CD14-positive monocyte (primary cell): ENCODE data around the gene AZIN2. TPM values are rescaled to one million over a fixed set of nuclear protein-coding genes. Genes with fewer than 3 reads are reported as not detected.

Source experiments
- DNase-seq, 3 donors: peaks; one replicate each; pipeline ENCODE4 v3.0.0-alpha.2; 2011 to 2022
- H2AFZ ChIP-seq: 2 replicates; pipeline ENCODE4 v1.6.0; 2012; ENCODE audit warnings: mild to moderate bottlenecking, low read depth, low read length, inconsistent platforms; ENCODE audit not compliant: insufficient read depth, poor library complexity, severe bottlenecking
- H3K27ac ChIP-seq, 2 donors: 1 replicate in 1 of 2; 2 replicates in 1 of 2; pipeline ENCODE4 v1.5.1; 2012 to 2013; ENCODE audit warnings: low read length in 2 of 2, control low read depth in 1 of 2, inconsistent platforms in 1 of 2, low read depth in 1 of 2, mild to moderate bottlenecking in 1 of 2
- H3K27me3 ChIP-seq, 2 donors: one replicate each; pipeline versions ENCODE4 v1.6.0 to v1.6.1; 2011 to 2013; ENCODE audit warnings: low read length in 2 of 2; ENCODE audit not compliant: control insufficient read depth in 2 of 2, insufficient read depth in 2 of 2
- H3K36me3 ChIP-seq, 2 donors: replicated peaks in 1 of 2; 1 replicate in 1 of 2; 2 replicates in 1 of 2; pipeline versions ENCODE4 v1.5.1 to v1.6.1; 2012 to 2013; ENCODE audit warnings: low read length in 2 of 2, control low read depth in 1 of 2, inconsistent platforms in 1 of 2, mild to moderate bottlenecking in 1 of 2; ENCODE audit not compliant: insufficient read depth in 2 of 2, control insufficient read depth in 1 of 2
- H3K4me1 ChIP-seq, 2 donors: 1 replicate in 1 of 2; 2 replicates in 1 of 2; pipeline versions ENCODE4 v1.5.1 to v1.6.1; 2012 to 2013; ENCODE audit warnings: low read length in 2 of 2, control low read depth in 1 of 2, inconsistent platforms in 1 of 2, mild to moderate bottlenecking in 1 of 2, moderate library complexity in 1 of 2; ENCODE audit not compliant: insufficient read depth in 2 of 2, control insufficient read depth in 1 of 2
- H3K4me2 ChIP-seq: replicated peaks from 2 replicates; pipeline ENCODE3; 2012; ENCODE audit warnings: low read length, moderate library complexity, mild to moderate bottlenecking; ENCODE audit not compliant: poor library complexity, severe bottlenecking; ENCODE audit errors: extremely low read depth
- H3K4me3 ChIP-seq, 3 experiments: fragments of 200-600 bp in 1 of 3; sonication (generic) in 1 of 3; replicated peaks in 1 of 3; 1 replicate in 2 of 3; 2 replicates in 1 of 3; pipeline ENCODE4 v1.5.1; 2011 to 2013; ENCODE audit warnings: low read length in 3 of 3, mild to moderate bottlenecking in 3 of 3, control low read depth in 2 of 3, low read depth in 2 of 3, inconsistent platforms in 1 of 3, moderate library complexity in 1 of 3
- H3K79me2 ChIP-seq: 2 replicates; pipeline ENCODE4 v1.6.0; 2012; ENCODE audit warnings: mild to moderate bottlenecking, control low read depth, inconsistent platforms, low read length, moderate library complexity; ENCODE audit not compliant: insufficient read depth
- H3K9ac ChIP-seq: 2 replicates; pipeline ENCODE4 v1.6.0; 2017; ENCODE audit warnings: low read length, mild to moderate bottlenecking; ENCODE audit not compliant: insufficient read depth, poor library complexity, severe bottlenecking
- H3K9me3 ChIP-seq, 2 donors: replicated peaks in 1 of 2; 1 replicate in 1 of 2; 2 replicates in 1 of 2; pipeline versions ENCODE4 v1.5.1 to v1.6.1; 2012 to 2013; ENCODE audit warnings: low read length in 2 of 2, control low read depth in 1 of 2; ENCODE audit not compliant: control insufficient read depth in 1 of 2, insufficient read depth in 1 of 2
- H4K20me1 ChIP-seq: 2 replicates; pipeline ENCODE4 v1.6.0; 2012; ENCODE audit warnings: mild to moderate bottlenecking, low read length, control low read depth, moderate library complexity; ENCODE audit not compliant: insufficient read depth
- H3K27ac Mint-ChIP-seq, 7 donors: one replicate each; pipeline ENCODE4 v1.8.0; 2020; ENCODE audit warnings: mild to moderate bottlenecking in 7 of 7, mixed read lengths in 7 of 7, moderate library complexity in 6 of 7, inconsistent platforms in 2 of 7
- H3K27me3 Mint-ChIP-seq, 3 donors: one replicate each; pipeline ENCODE4 v1.8.0; 2021 to 2022; ENCODE audit warnings: low read depth in 3 of 3, mild to moderate bottlenecking in 3 of 3, mixed read lengths in 3 of 3, moderate library complexity in 3 of 3, inconsistent platforms in 1 of 3
- H3K36me3 Mint-ChIP-seq, 2 donors: one replicate each; pipeline ENCODE4 v1.8.0; 2020; ENCODE audit warnings: mixed read lengths in 2 of 2, inconsistent platforms in 1 of 2, mild to moderate bottlenecking in 1 of 2
- H3K4me1 Mint-ChIP-seq: one replicate; pipeline ENCODE4 v1.8.0; 2020; ENCODE audit warnings: mild to moderate bottlenecking, mixed read lengths
- H3K4me3 Mint-ChIP-seq, 2 donors: one replicate each; pipeline ENCODE4 v1.8.0; 2020; ENCODE audit warnings: mild to moderate bottlenecking in 2 of 2, mixed read lengths in 2 of 2, moderate library complexity in 1 of 2
- H3K9me3 Mint-ChIP-seq, 7 donors: one replicate each; pipeline ENCODE4 v1.8.0; 2020 to 2022; ENCODE audit warnings: mixed read lengths in 7 of 7, mild to moderate bottlenecking in 6 of 7, moderate library complexity in 6 of 7, inconsistent platforms in 2 of 7
- whole genome bisulfite sequencing: methylation state at CpG from one replicate; pipeline ENCODE4 v1.1.5; 2013; ENCODE audit warnings: missing lambda C conversion rate; ENCODE audit not compliant: insufficient coverage; 5-methylcytosine and 5-hydroxymethylcytosine counted together
- intact Hi-C, 2 donors: fragments of 100-400 bp; cut with micrococcal nuclease; formaldehyde crosslinking; loops; one replicate each; pipeline versions ENCODE4 v1.15.0 to v1.15.1; 2023
- polyA plus RNA-seq, 3 donors: library from polyadenylated mRNA; depleted of rRNA in 1 of 3; unstranded in 2 of 3; stranded (reverse) in 1 of 3; fragments of 300-500 nt in 2 of 3; fragments of >200 nt in 1 of 3; fragmentation: Illumina TruSeq in 2 of 3; gene quantifications; 1 replicate in 2 of 3; 2 replicates in 1 of 3; pipeline ENCODE4 v1.2.3, GENCODE V29; 2012 to 2021
- TF ChIP-seq, protein P1 (sequence below): fragments of 200-600 bp; IDR thresholded peaks from one replicate; pipeline ENCODE4 v1.8.0; 2022; ENCODE audit warnings: antibody characterized with exemption, mild to moderate bottlenecking

The AZIN2 gene
- polyA plus RNA-seq, 3 donors, result 0.03 to 0.89 TPM; not detected in 1

DNA sequence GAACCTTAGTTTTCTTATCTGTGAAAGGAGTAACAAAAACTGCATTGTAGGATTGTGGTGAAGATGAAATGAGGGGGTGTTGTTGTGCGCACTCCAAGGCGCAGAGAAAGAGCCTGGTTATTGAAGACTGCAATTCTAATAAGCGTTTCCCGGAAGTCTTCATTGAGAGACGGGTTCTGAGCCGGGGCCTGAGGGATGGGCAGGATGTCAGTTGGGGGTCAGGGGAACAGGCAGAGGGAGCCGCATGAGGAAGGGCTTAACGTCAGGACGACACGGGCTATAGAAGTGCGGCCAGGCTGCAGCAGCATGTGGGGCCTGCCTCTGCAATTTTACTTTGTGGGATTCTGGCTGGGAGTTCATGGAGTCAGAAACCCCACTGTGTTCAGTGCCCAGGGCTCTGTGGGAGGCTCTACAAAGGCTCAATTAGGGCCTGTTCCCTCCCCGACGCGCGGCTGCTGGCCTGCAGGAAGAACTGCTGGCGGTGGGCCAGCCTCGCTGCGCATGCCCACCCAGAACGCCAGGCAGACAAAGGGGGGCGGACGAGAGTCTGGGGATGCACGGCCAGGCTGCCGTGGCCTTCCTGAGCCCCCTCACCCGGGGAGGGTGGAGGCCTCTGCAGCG, 80.2 kb downstream of the AZIN2 start:
- H3K27ac ChIP-seq, result no peak overlapping the region
- no peaks in the 10 kb centered on the region for H3K9me3 Mint-ChIP-seq

DNA sequence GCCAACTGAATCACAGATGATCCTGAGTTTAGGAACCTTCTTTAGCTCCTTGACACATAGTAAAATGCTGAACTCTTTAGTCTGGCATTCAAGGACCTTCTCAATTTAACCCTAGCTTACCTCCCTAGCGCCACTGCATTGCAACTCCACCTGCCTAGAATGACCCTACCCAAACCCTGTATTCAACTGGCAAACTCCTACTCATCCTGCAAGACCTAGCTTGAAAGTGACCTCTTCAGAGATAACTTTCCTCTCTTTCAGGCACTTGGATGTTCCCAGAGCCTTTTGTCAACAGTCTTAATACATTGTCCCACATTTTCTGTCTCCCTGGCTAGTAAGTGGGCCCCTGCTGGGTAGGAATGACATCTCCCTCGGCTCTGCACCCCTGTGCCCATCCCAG, 81.2 kb downstream of the AZIN2 start:
- intact Hi-C loops, result no loop called here
- Histone ChIP-seq H3K4me1 (no peaks in the 10 kb centered on the region), H3K4me2 (no peak overlapping the region), H2AFZ (no peak overlapping the region), H3K36me3 (peaks cover 9 to 32% of the 10 kb centered on the region in 2 donors), H4K20me1 (no peaks in the 10 kb centered on the region), H3K4me3 (no peak overlapping the region), H3K27me3 (no peaks in the 10 kb centered on the region), H3K9ac (no peak overlapping the region), H3K79me2 (no peaks in the 10 kb centered on the region), H3K9me3 (no peaks in the 10 kb centered on the region), H3K27ac (no peak overlapping the region)
- peak overlapping the region in 1 of 7 donors; percentile 19 for H3K27ac Mint-ChIP-seq
- peaks cover 5% of the 10 kb centered on the region for H3K4me1 Mint-ChIP-seq
- no peak overlapping the region for H3K4me3 Mint-ChIP-seq
- TF ChIP-seq, protein P1, sequence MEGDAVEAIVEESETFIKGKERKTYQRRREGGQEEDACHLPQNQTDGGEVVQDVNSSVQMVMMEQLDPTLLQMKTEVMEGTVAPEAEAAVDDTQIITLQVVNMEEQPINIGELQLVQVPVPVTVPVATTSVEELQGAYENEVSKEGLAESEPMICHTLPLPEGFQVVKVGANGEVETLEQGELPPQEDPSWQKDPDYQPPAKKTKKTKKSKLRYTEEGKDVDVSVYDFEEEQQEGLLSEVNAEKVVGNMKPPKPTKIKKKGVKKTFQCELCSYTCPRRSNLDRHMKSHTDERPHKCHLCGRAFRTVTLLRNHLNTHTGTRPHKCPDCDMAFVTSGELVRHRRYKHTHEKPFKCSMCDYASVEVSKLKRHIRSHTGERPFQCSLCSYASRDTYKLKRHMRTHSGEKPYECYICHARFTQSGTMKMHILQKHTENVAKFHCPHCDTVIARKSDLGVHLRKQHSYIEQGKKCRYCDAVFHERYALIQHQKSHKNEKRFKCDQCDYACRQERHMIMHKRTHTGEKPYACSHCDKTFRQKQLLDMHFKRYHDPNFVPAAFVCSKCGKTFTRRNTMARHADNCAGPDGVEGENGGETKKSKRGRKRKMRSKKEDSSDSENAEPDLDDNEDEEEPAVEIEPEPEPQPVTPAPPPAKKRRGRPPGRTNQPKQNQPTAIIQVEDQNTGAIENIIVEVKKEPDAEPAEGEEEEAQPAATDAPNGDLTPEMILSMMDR, result no peak
- 100% methylated on average over 2 of the region's 2 CpGs for WGBS
- H3K9me3 Mint-ChIP-seq, result no peaks in the 10 kb centered on the region
- H3K27me3 Mint-ChIP-seq, result peaks cover 4 to 11% (median 8%) of the 10 kb centered on the region in 3 donors
- H3K36me3 Mint-ChIP-seq, result peaks cover 39 to 41% of the 10 kb centered on the region in 2 donors
- DNase-seq, result no peak

More for the DNA sequence above, 80.2 kb downstream of the AZIN2 start:
- DNase-seq, result no peak
- 28% methylated on average over 25 of the region's 25 CpGs for WGBS
- Histone ChIP-seq H4K20me1 (no peaks in the 10 kb centered on the region), H3K9me3 (no peaks in the 10 kb centered on the region), H3K4me2 (no peak overlapping the region), H3K79me2 (no peaks in the 10 kb centered on the region), H3K36me3 (peaks cover 9 to 34% of the 10 kb centered on the region in 2 donors), H2AFZ (no peak overlapping the region), H3K9ac (no peak overlapping the region), H3K4me3 (no peak overlapping the region), H3K4me1 (no peaks in the 10 kb centered on the region), H3K27me3 (no peaks in the 10 kb centered on the region)
- peaks cover 4 to 11% (median 8%) of the 10 kb centered on the region in 3 donors for H3K27me3 Mint-ChIP-seq
- H3K36me3 Mint-ChIP-seq, result peaks cover 35 to 39% of the 10 kb centered on the region in 2 donors
- peak overlapping the region in 1 of 7 donors; percentile 25 for H3K27ac Mint-ChIP-seq
- intact Hi-C loops, result no loop called here
- TF ChIP-seq, protein P1, result no peak
- H3K4me1 Mint-ChIP-seq, result peaks cover 5% of the 10 kb centered on the region
- H3K4me3 Mint-ChIP-seq, result no peak overlapping the region
